Ovary (tissue), 10 donors: ENCODE data around the gene CLEC4E. TPM values are rescaled to one million over a fixed set of nuclear protein-coding genes. Genes with fewer than 3 reads are reported as not detected.
"Not testable (repeated sequence)": the region's sequence is repeated elsewhere in the genome, so short reads cannot be mapped to it uniquely, and the experiment has no call there.

Source experiments
- DNase-seq, 5 donors: peaks; one replicate each; pipeline ENCODE4 v3.0.0-alpha.2; 2019 to 2020
- H3K27ac ChIP-seq, 2 donors: fragments of 200-600 bp; one replicate each; pipeline versions ENCODE4 v1.5.1 to v1.8.0; 2019 to 2022
- H3K27me3 ChIP-seq: fragments of 200-600 bp; one replicate; pipeline ENCODE4 v1.8.0; 2022
- H3K36me3 ChIP-seq: fragments of 200-600 bp; sonication (generic); one replicate; pipeline ENCODE4 v1.5.1; 2019
- H3K4me1 ChIP-seq: one replicate; pipeline ENCODE4 v1.8.1; 2013; ENCODE audit warnings: mild to moderate bottlenecking, moderate library complexity; ENCODE audit not compliant: insufficient read depth
- H3K4me3 ChIP-seq: fragments of 200-600 bp; sonication (generic); one replicate; pipeline ENCODE4 v1.5.1; 2017
- H3K9me3 ChIP-seq, 2 donors: fragments of 200-600 bp in 1 of 2; sonication (generic) in 1 of 2; one replicate each; pipeline versions ENCODE4 v1.5.1 to v1.8.1; 2013 to 2019; ENCODE audit warnings: mild to moderate bottlenecking in 1 of 2, moderate library complexity in 1 of 2
- CTCF ChIP-seq, 3 donors: fragments of 450-650 bp in 2 of 3; fragments of 200-600 bp in 1 of 3; IDR thresholded peaks; one replicate each; pipeline versions ENCODE4 v1.5.1 to v1.8.0; 2016 to 2022; ENCODE audit warnings: antibody characterized with exemption in 3 of 3, mild to moderate bottlenecking in 1 of 3
- EP300 ChIP-seq: sonication (generic); formaldehyde crosslinking; IDR thresholded peaks from one replicate; pipeline ENCODE4 v1.6.1; 2017; ENCODE audit warnings: antibody characterized with exemption
- POLR2A ChIP-seq: fragments of 450-650 bp; IDR thresholded peaks from one replicate; pipeline ENCODE4 v1.6.1; 2017; ENCODE audit warnings: antibody characterized with exemption, mild to moderate bottlenecking, moderate library complexity
- WGBS, 3 donors: extraction: QIAGEN DNeasy Blood & Tissue Kit in 1 of 3; methylation state at CpG; one replicate each; pipeline versions ENCODE4 v1.1.5 to v1.1.7; 2013 to 2017; 5-methylcytosine and 5-hydroxymethylcytosine counted together
- intact Hi-C, 4 donors: fragments of 100-400 bp; cut with DNase I; formaldehyde crosslinking; loops; one replicate each; pipeline versions ENCODE4 v1.11.0 to v1.15.1; 2022 to 2023
- long read RNA-seq, 3 donors: library from polyadenylated mRNA in 2 of 3; unstranded in 2 of 3; transcript quantifications; one replicate each; pipeline ENCODE4 v2.0.0 and lab custom pipeline, GENCODE V29; 2021 to 2026
- polyA plus RNA-seq, 2 donors: library from polyadenylated mRNA; stranded (reverse); fragments of 200-250 nt in 1 of 2; fragments of 350-450 nt in 1 of 2; fragmentation: Illumina TruSeq in 1 of 2; extraction: RNeasy Lipid Tissue Mini Kit (QIAGEN cat#74804) in 1 of 2; gene quantifications; one replicate each; pipeline ENCODE4 v1.2.3, GENCODE V29; 2013 to 2014
- total RNA-seq, 7 donors: library from RNA; depleted of rRNA in 2 of 7; stranded (reverse); fragments of >200 nt in 2 of 7; fragmentation: NEBNext Ultra II Directional in 3 of 7; extraction: Animal tissue kit (Norgen Biotek cat#: 25700) in 3 of 7; gene quantifications; one replicate each; pipeline versions ENCODE4 v1.1.0 to v1.2.4, GENCODE V29; 2016 to 2023
- donor health status: DM: no; HTN: no; CAD: no; lungs with moderate emphysema.
- donor health status: DM: no; HTN: no; CAD: no.
- donor health status: Bipolar disorder and iron deficiency.
- donor health status: DM: yes; HTN: yes; CAD: no.
- donor health status: DM: no; HTN: no; CAD: no.
- donor health status: DM: yes; HTN: yes; CAD: no.

The CLEC4E gene
- 1 to 10 TPM in 3 of 7 donors, under 1 TPM in 3, not detected in 1; 0.35 to 2.8 (median 1.2) TPM for total RNA-seq
- polyA plus RNA-seq: 1 to 10 TPM in 1 of 2 donors, under 1 TPM in 1; 0.40 to 1.1 TPM
- long read RNA-seq, donor 1: 0 reads
- long read RNA-seq, donor 2: 0 reads
- long read RNA-seq, donor 3: 0 reads

GRCh38 chr12:8540831-8541230 lies at the start of gene CLEC4E:
CLEC4E (minus strand) TSS chr12:8540905; CDS start chr12:8540797, 108 bp downstream.
- H3K4me1 ChIP-seq, H3K4me3 ChIP-seq, H3K27me3 ChIP-seq, H3K27ac ChIP-seq, H3K36me3 ChIP-seq, H3K9me3 ChIP-seq, intact Hi-C loops, DNase-seq: not testable (repeated sequence)
- WGBS, 3 donors: 51 to 58% (median 51%) methylated on average over 4 of the region's 4 CpGs

GRCh38 chr12:8589679-8590078 lies 49.0 kb upstream of the CLEC4E start:
- intact Hi-C loops: no loop called here

GRCh38 chr12:8584478-8584877 lies 43.8 kb upstream of the CLEC4E start:
- H3K36me3 ChIP-seq, H3K4me3 ChIP-seq, H3K27me3 ChIP-seq, intact Hi-C loops, H3K9me3 ChIP-seq, H3K27ac ChIP-seq, DNase-seq, H3K4me1 ChIP-seq: not testable (repeated sequence)
- WGBS, 3 donors: 77 to 87% (median 80%) methylated on average over 13 of the region's 13 CpGs

More at GRCh38 chr12:8589679-8590078, 49.0 kb upstream of the CLEC4E start:
- Histone ChIP-seq H3K4me3 (no peak overlapping the region), H3K4me1 (no peaks in the 10 kb centered on the region), H3K27ac (no peak overlapping the region), H3K9me3 (no peaks in the 10 kb centered on the region), H3K27me3 (no peaks in the 10 kb centered on the region), H3K36me3 (no peaks in the 10 kb centered on the region)
- 81 to 87% (median 85%) methylated on average over 7 of the region's 7 CpGs for WGBS, 3 donors
- TF ChIP-seq CTCF (IDR thresholded peaks at IDR 0.05) (no peak), EP300 (no peak), POLR2A (no peak)
- DNase-seq: no peak

- Histone ChIP-seq H3K27ac (no peak overlapping the region), H3K4me3 (no peak overlapping the region), H3K9me3 (no peaks in the 10 kb centered on the region), H3K36me3 (no peaks in the 10 kb centered on the region), H3K27me3 (no peaks in the 10 kb centered on the region), H3K4me1 (no peaks in the 10 kb centered on the region)
- DNase-seq: no peak
- intact Hi-C loops: no loop called here
- TF ChIP-seq EP300 (no peak), POLR2A (no peak), CTCF (IDR thresholded peaks at IDR 0.05) (no peak)
- 43 to 50% (median 44%) methylated on average over 7 of the region's 7 CpGs for WGBS, 3 donors
These were observed 43.3 kb upstream of the CLEC4E start for GRCh38 chr12:8584004-8584403.

GRCh38 chr12:8581098-8581784 lies 40.5 kb upstream of the CLEC4E start:
- Histone ChIP-seq H3K4me1 (no peaks in the 10 kb centered on the region), H3K9me3 (no peaks in the 10 kb centered on the region), H3K27ac (no peak overlapping the region), H3K27me3 (no peaks in the 10 kb centered on the region), H3K4me3 (no peak overlapping the region), H3K36me3 (no peaks in the 10 kb centered on the region)
- intact Hi-C loops: no loop called here
- TF ChIP-seq POLR2A (no peak), CTCF (IDR thresholded peaks at IDR 0.05) (no peak), EP300 (no peak)
- DNase-seq: no peak
- WGBS, 3 donors: 70 to 77% (median 70%) methylated on average over 9 of the region's 9 CpGs
